Hematopoietic multipotent progenitor cell treated with erythropoietin and hydrocortisone succinate and interleukin-3 and kit ligand, for 17 days (in vitro differentiated cells): Measurements from ENCODE around the gene RORB.

ENCODE experiments used
- DNase-seq: peaks from one replicate; pipeline ENCODE4 v3.0.0-alpha.2; 2015; ENCODE audit warnings: low spot score

RORB gene

DNA sequence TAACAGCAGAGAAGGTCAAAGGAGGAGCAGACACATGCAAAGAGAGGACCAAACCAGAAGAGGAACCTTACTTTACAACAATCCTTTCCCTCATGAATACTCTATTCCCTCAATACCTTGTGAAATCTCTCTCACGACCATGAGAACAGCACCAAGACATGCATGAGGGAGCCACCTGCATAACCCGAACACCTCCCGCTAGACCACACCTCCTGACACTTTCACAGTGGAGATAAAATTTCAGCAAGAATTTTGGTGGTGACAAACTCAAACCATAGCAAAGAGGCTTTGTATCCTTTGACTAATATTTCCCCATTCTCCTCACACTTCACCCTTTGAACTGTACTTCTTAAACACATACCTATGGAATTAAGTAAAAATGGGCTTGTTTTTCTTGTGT lies 101.7 kb downstream of the RORB start:
- no peak for DNase-seq

DNA sequence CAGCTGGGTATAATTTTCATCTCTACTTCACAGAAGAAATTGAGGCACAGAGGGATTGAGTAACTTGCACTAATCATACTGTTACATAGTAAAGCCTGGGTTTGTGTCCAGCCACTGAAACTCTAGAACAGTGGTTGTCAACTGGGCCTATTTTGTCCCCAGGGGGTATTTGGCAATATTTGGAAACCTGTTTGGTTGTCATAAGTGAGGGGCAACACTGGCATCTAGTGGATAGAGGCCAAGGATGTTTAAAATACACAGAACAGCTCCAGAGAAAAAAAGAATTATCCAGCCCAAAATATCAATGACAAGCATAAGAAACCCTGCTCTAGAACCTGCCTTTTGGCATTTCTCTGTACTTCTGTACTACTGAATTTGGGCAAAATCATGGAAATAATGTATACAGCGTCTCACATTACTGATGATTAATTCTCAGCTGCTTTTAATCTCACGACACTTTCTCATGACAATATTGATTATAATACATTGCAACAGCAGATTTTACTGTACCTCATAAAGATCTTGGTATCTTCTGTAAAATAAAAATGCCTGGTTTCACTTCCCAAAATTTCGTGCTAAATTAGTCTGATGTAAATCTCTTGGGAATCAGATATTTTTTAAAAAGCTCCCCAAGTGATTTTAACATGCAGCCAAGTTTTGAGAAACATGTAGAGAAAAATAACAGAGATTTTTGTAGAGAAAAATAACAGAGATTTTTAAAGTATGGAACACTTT lies 112.7 kb downstream of the RORB start:
- no peak for DNase-seq

DNA sequence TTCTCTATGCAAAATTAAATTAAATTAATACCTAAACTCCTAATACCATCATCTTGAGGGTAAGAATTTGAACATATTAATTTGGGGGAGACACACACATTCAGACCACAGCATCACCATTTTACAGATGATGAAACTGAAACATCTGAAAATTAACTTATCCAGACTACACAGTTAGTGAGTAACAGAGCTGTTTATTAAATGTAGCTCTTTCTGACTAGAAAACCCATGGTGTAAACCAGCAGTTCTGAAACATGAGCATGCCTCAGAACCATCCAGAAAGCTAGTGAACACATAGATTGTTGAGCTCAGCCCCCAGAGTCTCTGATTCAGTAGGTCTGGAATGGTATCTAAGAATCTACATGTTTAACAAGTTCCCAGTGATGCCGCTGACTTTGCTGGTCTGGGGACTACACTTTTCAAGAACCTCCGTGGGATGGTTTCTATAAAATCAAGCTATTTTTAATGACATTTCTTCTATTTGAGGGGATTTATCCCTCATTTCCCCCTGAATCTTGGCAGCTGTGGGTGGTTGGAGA lies 113.5 kb downstream of the RORB start:
- DNase-seq: no peak

DNA sequence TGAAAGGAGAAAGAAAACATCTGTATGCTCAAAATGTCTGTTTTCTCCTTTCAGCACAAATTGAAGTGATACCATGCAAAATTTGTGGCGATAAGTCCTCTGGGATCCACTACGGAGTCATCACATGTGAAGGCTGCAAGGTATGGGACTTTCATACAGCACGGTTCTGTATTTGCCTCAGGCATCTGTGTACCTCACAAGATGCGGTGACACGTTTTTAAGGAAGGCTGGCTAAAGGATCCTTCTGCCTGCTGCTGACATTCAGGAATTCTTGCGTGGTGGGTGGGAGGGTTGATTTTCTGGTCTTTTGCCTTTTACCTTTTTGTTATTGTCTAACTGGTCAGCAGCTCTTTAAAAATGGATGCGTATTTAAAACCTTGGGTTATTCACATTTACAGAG lies 133.1 kb downstream of the RORB start:
- no peak for DNase-seq

DNA sequence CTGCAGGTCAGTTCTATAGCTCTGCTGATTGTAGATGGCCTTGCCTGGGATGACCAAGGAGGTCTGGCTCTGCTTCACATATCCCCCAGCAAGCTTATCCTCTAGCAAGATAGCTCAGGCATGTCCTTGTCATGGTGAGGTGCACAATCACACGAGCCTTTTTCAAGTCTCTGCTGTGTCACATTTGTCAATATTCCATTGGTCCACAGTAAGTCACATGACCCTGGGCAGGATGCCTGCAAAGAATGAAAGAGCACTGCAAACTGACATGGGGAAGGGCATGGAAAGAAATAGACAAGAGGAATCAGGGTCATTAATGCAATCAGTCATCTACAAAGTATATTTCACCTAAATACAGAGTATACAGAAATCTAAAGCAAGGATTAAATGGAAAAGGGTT lies 142.0 kb downstream of the RORB start:
- no peak for DNase-seq

DNA sequence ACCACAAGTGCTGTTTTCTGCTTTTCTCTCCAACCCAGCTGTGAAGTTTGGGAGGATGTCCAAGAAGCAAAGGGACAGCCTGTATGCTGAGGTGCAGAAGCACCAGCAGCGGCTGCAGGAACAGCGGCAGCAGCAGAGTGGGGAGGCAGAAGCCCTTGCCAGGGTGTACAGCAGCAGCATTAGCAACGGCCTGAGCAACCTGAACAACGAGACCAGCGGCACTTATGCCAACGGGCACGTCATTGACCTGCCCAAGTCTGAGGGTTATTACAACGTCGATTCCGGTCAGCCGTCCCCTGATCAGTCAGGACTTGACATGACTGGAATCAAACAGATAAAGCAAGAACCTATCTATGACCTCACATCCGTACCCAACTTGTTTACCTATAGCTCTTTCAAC lies 145.2 kb downstream of the RORB start:
- DNase-seq: no peak

DNA sequence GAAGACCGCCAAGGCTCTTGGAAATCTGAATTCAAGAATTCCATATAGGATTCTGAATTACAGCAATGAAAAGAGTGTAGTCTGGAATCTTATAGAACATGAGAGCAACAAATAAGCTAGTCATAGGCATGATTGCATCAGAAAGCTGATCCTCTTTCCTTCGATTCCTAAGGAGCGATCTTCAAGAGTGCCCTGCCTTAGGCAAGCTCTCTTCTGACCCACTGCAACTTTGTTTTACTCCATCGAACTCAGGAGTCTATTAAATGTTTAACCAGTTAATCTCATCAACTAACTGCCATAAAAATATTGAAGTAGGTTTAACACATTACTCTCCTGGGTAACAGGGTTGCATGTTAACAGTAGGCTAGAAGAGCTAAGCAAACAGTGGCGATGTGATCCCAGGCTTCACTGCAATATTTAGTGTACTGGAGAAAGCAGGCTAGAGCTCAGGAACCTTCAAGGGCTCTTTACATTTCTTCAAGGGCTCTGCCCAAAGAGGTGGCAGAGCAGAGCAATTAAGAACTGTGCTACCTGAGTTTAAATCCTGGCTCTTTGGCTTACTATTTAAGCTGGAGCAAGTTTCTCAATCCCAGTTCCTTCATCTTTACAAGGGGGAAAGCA lies 146.3 kb downstream of the RORB start:
- DNase-seq: no peak

DNA sequence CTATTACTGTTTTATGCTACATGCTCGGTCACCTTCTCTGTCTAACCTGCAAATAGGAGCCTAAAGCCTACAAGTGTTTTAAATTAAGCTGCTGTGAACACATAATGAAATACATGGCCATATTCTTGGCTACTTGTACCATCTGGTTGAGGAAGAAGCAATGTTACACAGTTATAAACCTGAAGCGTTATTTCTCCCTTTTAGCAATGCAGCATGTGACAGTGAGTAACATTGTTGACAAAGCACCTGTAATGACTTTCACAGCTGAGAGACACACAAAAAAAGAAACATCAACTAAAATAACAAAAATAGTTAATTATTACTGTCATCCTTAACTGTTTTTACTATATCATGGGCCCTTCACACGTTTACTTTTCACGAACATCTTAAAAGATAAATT lies 146.9 kb downstream of the RORB start:
- no peak for DNase-seq

DNA sequence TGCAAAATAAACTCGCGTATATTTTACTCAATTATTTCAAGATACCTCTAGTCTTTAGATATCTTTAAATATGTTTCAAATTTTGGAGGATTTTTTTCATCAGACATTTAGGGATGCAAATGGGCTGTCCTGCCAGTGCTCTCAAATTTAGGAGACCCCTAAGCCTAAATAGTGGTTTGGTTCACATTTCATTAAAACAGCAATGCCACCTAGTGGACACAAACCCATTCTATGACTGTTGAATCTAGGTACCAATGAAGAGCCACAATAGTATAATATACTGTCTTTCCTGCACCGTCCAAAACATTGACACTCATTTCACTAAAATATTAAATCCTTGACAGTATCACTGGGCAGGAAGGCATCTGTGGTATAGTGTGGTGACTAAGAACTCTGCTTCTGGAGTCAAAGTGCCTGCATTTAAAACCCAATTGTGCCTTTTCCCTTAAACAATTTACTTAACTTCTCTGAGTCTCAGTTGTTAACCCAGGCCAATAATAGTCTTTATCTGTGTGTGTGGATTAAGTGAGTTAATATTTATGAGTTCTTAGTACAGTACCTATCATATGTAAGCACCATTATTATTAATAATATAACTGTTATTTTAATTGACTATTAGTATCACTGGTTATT lies 148.0 kb downstream of the RORB start:
- DNase-seq: no peak

DNA sequence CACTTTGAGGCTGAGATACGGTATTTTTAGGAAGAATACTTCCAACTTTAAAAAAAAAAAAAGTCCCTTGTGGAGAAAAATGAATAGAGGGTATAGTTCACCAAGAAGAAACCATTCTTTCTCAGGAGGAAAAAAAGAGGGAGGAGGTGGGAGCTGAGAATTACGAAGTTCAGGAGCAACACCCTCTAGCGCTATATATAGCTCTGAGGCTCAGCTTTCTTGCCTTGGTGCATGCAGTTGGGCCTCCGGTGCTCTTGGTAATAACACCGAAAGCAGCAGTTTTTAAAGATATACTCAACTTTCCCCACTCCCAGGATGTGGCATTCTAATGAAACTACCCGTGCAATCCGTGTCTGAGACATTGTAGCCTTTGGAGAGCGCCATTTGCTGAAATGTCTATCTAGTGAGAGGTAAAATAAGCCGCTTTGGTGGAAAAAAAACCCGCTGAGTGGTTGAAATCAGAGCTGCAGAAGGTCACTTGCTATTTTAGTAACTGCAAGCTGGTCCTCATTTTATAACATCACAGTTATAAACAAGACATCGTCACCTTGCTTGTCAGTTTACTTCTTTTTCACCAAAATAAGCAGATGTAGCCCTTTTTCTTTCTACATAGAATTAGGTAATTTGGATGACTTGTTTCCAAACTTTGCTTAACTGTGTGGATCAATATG lies 156.4 kb downstream of the RORB start:
- DNase-seq: no peak

DNA sequence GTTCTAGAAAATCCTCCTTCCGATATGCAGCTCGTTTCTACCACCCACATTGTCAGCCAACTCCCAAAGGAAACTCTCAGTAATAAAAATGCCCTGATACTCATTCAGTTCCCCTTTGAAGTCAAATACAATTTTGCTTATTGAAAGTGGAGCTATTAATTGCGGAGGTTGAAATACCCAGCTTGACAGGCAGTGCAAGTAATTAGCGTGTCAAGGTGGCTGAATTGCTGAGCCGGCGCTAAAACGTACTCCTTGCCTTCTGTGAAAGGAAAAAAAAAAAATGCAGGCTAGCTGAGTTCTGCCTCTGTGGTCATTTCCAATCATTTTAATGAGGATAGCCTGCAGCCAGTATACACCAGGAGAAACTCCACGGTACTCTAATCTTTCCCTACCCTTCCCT lies 165.5 kb downstream of the RORB start:
- no peak for DNase-seq

DNA sequence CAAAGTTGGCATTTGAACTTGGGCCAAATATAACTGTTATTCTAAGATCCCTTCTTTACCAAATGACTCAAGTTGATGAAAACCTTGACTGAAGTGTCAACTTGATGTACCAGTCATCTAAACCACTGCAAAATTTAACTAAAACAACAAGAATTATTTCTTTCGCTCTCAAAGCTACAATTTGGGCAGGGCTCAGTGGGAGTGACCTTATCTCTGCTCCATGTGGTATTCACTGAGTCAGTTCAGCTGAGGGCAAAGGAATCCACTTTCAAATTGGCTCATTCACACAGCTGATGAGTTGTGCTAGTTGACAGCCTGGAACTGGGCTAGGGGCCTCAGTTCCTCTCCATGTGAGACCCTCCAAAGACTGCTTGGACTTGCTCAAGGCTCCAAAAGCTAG lies 166.3 kb downstream of the RORB start:
- DNase-seq: no peak

DNA sequence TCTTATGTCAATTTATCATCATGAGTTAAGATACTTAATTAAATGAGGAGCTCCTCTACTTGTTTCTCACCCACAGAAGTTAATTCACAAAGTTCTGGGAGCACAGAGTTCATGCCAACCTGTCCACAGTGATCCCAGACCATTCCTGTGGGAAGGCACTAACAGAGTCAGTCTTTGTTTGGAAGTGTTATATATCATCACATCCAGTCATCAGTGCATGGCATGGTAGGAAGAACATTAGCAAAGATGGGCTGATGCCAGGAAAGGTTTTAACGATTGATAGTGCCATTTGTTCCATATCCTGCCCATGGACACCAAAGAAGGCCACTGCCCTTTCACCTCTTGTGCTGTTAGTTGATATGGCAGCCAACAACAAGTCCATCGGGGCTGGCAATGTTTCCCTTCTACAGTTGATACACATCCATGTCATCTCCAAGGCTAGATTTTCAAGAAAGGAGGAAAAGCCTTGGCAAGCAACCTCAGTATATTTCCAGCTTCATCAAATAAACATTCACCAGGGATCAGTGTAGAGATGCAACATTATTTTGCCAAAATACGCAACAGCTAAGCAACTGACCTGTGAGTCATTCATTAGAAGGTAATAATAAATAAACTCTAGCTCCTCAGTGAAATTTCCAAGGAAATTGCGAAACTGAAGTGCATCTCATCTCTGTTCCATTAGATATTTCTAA lies 169.6 kb downstream of the RORB start:
- DNase-seq: no peak

DNA sequence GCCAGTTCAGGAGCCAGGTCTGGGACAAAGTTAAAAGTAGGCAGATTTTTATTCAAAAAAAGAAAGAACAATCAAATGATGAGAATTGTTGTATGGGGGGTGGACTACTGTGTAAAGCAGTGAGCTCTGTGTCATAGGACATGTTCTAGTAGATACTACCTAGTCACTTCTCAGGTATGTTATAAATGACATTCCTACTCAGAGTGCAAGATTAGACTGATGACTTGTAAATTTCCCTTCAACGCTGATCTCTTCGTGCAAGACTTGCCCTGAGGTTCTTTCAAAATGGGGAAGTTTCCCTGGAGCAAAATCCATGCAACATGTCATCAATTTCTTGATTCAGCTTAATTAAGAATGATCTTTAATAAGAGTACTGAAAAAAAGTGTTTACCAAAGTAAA lies 175.1 kb downstream of the RORB start:
- DNase-seq: no peak

DNA sequence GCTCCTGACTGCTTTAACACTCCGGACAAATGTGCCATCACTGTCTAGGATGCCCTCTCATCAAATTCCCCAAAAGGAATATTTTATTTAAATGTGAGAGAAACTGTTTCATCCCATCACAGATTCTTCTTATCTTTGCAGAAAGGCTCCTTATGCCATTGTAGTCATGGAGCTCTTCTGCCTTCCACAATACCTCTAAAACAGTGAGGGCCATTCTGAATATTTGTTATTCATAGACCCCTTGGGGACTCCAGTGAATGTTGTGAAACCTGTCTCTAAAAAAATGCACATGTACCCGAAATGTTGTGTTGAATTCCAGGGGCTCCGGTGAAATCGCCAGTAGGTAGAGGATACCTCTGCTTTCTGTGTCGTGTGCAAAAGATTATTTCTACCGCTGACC lies 176.9 kb downstream of the RORB start:
- no peak for DNase-seq

DNA sequence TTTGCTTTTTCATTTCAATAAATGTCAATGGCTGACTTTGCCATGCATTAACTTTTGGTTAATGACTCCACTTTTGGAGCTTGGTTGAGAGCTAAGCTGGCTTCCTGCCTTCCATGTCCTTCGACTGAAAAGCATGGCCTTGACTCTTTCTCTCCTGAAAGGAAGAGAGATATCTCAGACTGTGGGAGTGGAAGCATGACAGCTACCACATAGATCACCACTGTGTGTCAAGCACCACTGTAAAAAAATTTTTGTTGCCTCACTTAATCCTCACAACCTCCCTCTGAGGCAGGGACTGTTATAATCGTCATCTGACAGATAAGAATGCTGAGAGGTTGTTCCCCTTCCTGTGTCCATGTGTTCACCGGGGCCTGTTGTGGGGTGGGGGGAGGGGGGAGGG lies 184.8 kb downstream of the RORB start:
- DNase-seq: no peak

DNA sequence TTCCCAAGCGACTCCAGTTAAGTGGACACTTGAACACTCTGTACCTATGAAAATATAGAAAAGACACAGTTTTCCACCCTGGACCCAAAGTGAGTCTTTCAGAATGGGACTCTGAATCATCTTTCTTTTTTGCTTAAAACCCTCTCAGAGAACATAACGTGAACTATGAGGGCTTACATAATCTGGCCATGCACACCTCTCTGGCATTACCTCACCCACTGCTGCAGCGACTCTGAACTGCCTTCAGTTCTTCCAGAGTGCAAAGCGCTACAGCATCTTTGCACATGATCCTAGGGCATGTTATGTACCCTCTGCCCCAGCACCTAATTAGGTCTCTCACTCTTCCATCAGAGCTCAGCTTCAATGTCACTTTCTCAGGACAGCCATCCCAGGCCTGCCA lies 186.2 kb downstream of the RORB start:
- DNase-seq: no peak

DNA sequence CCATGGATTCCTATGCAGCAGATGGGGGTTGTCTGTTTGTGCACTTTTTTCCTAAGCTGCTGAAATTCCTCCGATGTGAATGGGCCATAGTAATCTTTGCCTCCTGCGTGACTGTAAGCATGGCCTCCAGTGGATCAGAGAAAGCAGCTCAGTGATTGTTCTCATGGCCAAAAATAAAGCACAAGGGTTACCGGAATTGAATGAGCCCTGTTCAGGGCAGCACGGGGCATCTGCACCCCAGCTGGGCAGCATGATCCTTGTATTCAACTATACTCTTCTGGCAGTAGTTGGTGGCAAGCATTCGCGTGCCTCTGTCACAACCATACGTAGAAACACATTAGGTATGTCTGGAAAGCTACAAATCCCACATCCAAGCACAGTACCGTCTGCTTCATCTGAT lies 193.9 kb downstream of the RORB start:
- DNase-seq: no peak

DNA sequence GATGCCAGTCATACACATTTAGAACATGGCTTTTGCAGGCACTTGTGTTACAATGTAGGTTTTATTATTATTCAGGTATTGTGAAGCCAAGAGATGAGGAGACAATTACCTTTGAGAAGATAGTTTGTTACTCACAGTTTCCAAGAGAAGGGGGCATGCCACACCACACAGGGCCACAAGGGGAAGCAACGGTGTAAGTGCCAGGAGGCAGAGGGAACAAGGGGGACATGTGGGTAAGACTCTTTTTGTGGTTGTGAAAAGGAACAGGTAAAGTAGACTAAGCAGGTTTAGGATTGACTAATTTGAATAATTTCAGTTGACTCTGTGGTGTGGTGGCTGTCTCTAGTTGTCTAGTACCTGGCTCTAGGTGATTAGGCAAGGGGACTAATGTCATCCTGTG lies 199.4 kb downstream of the RORB start:
- DNase-seq: no peak

DNA sequence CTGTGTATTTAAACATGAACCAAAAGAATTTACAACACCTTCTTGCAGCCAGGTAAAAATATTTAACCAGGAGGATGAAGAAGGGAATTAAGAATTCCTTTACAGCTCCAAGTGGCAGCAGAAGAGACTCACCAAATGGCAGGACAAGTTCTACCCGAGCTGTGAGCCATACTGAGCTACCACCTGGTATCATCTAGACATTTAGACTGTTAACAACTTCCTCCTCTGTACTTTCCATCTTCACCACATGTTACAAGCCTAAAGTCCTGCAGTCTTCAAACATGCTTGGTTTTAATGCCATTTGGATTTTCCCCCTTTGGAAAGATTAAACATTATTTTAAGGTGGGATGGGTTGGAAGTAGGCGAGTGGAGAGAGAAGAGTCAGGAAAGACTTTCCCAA lies 200.4 kb downstream of the RORB start:
- DNase-seq: no peak

DNA sequence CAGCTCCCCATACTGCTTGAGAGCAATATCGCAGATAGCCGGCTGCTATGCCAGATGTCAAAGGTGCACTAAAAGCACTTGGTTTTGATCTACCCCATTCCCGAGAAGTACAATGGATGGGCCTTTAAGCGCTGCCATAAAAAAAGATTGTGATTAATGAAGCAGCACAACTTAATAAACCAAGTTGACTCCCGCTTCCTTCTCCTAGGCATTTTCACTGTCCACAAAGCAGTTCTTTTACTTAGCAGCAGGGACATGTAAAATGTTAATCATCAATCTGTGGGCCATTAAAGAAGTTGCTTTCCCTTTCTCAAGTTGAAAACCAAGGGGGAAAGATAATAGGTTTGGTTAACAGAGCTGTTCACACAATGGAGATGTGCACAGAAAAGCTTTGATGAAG lies 214.2 kb downstream of the RORB start:
- no peak for DNase-seq

DNA sequence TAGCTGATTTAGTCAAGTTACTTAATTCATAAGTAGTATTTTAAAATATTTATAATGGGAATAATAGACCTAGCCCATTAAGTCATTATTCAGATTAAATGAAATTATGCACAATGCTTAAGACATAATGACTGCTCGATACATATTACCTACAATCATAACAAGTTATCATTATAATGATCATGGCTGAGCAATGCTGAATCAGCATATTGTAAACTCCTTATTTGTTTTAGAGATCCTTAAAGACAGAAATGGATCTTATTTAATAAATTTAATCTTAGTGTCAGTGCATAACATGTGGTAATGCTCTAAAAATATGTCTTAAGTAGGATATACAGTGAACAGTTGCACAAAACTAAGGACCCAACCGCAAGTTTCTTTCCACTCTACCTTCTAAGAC lies 221.6 kb downstream of the RORB start:
- DNase-seq: no peak
